GM18502 (cell line): Measurements from ENCODE around the gene FGFR4.
"Not testable (repeated sequence)": the region's sequence is repeated elsewhere in the genome, so short reads cannot be mapped to it uniquely, and the experiment has no call there.

Experiments
- ATAC-seq: cut with Tn5 transposase; IDR thresholded peaks from one replicate; pipeline ENCODE4 v1.9.1; 2021; ENCODE audit warnings: mild to moderate bottlenecking; ENCODE audit not compliant: unreplicated experiment, poor library complexity

The FGFR4 gene

GRCh38 chr5:177086654-177087397 lies at the start of gene FGFR4:
TSS of gene FGFR4 (plus strand) at chr5:177086915. CDS start at chr5:177089603, 2,688 bp downstream.
- peak; percentile 77 for ATAC-seq

GRCh38 chr5:177036921-177037320 lies 49.8 kb upstream of the FGFR4 start:
- no peak for ATAC-seq

DNA sequence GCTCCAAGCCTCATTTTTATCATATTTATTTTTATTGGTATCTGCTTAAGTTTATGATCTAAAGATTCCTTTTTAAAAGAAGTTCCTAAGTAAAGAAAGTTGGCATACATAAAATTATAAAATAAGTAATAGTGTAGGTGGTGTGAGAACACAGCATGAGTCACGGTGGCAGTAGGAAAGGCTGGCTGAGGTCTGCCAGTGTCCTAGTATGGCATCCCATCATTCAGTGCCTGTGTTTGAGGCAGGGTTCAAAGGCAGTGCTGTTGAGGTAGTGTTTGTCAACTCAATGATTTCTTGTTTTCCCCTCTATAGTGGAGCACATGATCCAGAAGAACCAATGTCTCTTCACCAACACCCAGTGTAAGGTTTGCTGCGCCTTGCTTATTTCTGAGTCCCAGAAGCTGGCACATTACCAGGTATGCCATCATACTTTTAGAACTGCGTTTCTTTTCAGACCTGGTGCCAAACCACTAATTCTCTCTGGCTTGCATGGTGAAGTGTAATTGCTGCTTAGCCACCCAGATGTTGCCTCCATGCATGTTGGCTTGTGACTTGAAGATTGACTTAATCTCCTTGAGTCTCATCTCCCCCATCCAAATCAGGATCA lies 45.8 kb upstream of the FGFR4 start:
- no peak for ATAC-seq

DNA sequence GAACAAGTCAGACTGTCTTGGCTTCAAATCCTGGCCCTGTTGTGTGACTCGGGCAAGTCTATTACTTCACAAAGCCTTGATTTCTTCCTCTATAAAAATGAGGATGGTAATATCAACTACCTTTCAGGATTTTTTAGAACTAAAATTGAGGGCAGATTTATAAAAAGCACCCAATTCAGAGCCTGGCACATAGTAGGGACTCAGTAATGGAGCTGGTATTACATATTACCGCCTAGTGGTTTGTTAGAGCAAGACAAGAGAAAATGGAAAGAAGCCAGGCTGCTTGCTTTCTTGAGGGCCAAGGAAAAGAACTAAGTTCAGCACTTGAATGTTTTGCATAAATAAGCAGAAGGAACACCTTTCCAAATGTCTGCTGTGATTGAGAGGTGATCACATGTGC lies 44.8 kb upstream of the FGFR4 start:
- ATAC-seq: no peak

DNA sequence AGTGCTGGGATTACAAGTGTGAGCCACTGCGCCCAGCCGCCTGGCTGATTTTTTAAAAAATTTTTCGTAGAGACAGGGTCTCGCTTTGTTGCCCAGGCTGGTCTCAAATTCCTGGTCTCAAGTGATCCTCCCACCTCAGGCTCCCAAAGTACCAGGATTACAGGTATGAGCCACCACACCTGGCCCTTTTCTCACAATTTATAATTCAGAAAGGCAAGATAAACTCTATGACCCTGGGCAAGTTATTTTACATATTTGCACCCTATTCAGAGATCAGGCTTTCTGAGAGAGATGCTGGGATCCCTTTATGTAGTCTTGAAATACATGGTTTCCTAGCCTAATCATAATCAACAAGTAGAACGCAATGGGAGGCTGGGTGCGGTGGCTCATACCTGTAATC lies 43.6 kb upstream of the FGFR4 start:
- ATAC-seq: no peak

DNA sequence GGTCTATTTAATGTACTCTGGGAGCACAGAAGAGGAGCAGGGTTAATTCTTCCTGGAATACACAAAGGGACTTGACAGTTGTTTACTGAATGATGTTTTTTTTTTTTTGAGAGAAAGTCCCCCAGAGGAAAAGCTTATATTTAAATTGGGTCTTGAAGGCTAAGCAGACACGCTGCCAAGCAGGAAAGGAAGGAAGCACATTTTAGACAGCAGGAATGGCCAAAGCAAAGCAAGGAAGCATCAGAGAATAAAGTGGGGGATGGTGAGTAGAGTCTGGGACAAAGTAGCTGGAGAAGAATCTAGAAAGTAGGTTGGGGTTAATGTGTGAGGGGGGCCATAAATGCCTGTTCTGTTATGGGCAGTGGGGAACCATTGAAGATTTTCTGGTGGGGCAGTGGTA lies 42.8 kb upstream of the FGFR4 start:
- no peak for ATAC-seq

- no peak for ATAC-seq
Observed at GRCh38 chr5:177044641-177045040, 42.1 kb upstream of the FGFR4 start.

DNA sequence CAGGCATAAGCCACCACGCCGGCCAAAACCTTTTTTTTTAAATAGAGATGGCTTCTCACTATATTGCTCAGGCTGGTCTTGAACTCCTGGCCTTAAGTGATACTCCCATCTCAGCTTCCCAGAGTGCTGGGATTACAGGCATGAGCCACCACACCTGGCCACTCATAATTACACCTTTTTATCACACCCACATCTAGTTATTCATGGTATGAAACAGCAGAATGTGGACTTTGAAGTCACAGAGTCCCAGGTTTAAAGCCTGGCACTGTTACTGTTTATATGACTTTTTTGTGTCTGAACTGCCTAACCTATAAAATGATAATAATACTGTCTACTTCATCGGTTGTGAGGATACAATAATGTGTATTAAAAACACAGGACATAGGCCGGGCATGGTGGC lies 41.1 kb upstream of the FGFR4 start:
- no peak for ATAC-seq

DNA sequence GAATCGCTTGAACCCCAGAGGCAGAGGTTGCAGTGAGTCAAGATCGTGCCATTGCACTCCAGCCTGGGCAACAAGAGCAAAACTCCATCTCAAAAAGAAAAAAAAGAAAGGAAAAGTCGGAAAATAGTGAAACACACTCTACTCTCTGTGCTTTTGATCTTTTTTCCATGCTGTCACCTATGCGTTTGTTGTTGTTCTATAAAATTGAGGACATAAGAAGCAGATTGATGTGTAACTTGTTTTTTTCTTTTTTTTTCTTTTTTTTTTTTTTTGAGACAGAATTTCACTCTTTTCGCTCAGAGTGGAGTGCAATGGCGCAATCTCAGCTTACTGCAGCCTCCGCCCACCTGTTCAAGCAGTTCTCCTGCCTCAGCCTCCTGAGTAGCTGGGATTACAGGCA lies 38.2 kb upstream of the FGFR4 start:
- ATAC-seq: not testable (repeated sequence)

GRCh38 chr5:177049285-177049684 lies 37.4 kb upstream of the FGFR4 start:
- no peak for ATAC-seq

- ATAC-seq: no peak
Observed at GRCh38 chr5:177064500-177065277, 22.0 kb upstream of the FGFR4 start.

DNA sequence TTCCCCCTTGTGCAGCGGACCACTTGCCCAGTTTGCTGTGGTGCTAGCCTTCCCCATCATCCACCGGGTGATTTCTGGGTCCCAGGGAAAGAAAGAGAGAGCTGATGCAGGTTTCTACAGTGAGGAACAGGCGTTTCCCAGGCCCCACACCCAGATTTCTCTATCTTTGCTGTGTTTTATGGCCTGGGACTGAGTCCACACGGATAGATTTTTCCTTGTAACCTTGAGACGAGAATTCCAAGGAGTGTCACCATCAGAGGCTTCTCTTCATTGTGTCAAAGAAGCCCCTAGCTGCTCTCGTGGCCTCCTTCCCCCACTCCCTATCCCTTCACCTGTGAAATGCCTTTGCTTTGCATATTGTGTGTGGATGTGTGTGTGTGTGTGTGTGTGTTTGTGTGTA lies 21.2 kb upstream of the FGFR4 start:
- ATAC-seq: no peak

- no peak for ATAC-seq
Observed at GRCh38 chr5:177066224-177066623, 20.5 kb upstream of the FGFR4 start.

GRCh38 chr5:177067503-177067902 lies 19.2 kb upstream of the FGFR4 start:
- ATAC-seq: no peak

DNA sequence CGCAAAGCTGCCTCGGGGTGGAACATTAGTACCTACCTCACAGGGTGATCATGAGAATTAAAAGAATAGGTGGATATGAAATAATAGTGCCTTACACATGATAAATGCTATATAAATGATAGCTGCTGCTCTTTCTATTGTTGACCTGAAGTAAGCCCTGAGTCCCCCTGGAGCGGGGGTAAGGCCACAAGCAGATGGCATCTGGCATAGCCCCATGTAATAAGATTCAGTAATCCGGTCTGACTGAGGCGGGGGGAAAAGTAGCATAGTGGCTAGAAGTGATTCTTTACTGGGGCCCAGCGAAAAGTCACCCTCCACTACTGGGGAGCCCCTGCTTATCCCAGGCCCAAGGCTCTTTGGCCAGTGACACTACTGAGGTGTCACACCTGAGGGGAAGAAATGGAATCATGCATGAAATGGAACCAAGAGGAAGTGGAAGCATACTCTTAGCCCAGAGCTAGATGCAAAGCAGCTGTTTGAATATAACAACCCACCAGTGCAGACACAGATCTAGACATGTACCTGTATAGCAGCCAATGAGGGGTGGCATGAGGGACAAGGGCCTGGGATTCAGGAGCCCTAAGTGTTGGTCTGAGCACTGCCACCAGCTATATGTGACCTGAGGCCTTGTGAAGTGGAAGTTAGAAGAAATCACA lies 16.1 kb upstream of the FGFR4 start:
- no peak for ATAC-seq

GRCh38 chr5:177071666-177072385 lies 14.9 kb upstream of the FGFR4 start:
- peak; percentile 82 for ATAC-seq

- no peak for ATAC-seq
Observed at GRCh38 chr5:177077335-177077734, 9.4 kb upstream of the FGFR4 start.

- no peak for ATAC-seq
Observed at GRCh38 chr5:177079606-177080005, 7.1 kb upstream of the FGFR4 start.

- ATAC-seq: no peak
Observed at GRCh38 chr5:177080265-177080664, 6.5 kb upstream of the FGFR4 start.

- no peak for ATAC-seq
Observed at GRCh38 chr5:177081859-177082258, 4.9 kb upstream of the FGFR4 start.
